ENCODE results near the gene MIEF2.

The MIEF2 gene

DNA sequence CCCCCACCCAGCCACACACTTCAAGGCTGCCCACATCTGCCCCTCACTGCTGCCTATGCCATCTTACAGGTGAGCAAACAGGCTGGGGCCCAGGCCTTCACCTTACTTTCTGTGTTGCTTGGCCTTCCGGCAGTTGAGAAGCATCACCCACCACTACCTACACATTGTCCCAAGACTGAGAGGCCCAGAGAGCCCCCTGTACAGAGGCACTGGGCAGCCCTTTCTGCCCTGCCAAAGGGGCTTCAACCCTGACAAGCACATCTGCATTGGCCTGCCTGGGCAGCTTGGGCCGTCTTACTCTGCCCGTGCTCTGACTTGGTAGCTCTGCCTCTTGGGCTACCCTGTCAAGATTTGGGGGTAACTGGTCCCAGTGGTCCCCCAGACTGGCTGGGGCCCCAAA, 1.2 kb downstream of the MIEF2 start:
- TF ChIP-seq SIN3A (IDR thresholded peaks at IDR 0.05; ENCODE audit: borderline replicate concordance, insufficient read depth, low read length) (no peak), POLR2AphosphoS5 (IDR thresholded peaks at IDR 0.05; ENCODE audit: low read depth, low read length) (no peak), TAF1 (IDR thresholded peaks at IDR 0.05; ENCODE audit: borderline replicate concordance, insufficient read depth, low read length) (no peak), FOXP2 (optimal IDR thresholded peaks at IDR 0.05; ENCODE audit: borderline replicate concordance, extremely low read depth, extremely low read length, insufficient read depth) (no peak)
- TF ChIP-seq, protein P1, sequence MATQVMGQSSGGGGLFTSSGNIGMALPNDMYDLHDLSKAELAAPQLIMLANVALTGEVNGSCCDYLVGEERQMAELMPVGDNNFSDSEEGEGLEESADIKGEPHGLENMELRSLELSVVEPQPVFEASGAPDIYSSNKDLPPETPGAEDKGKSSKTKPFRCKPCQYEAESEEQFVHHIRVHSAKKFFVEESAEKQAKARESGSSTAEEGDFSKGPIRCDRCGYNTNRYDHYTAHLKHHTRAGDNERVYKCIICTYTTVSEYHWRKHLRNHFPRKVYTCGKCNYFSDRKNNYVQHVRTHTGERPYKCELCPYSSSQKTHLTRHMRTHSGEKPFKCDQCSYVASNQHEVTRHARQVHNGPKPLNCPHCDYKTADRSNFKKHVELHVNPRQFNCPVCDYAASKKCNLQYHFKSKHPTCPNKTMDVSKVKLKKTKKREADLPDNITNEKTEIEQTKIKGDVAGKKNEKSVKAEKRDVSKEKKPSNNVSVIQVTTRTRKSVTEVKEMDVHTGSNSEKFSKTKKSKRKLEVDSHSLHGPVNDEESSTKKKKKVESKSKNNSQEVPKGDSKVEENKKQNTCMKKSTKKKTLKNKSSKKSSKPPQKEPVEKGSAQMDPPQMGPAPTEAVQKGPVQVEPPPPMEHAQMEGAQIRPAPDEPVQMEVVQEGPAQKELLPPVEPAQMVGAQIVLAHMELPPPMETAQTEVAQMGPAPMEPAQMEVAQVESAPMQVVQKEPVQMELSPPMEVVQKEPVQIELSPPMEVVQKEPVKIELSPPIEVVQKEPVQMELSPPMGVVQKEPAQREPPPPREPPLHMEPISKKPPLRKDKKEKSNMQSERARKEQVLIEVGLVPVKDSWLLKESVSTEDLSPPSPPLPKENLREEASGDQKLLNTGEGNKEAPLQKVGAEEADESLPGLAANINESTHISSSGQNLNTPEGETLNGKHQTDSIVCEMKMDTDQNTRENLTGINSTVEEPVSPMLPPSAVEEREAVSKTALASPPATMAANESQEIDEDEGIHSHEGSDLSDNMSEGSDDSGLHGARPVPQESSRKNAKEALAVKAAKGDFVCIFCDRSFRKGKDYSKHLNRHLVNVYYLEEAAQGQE (IDR thresholded peaks at IDR 0.05; ENCODE audit: insufficient read depth in 1 of 2, low read depth in 2 of 2, low read length in 2 of 2) = no peak

DNA sequence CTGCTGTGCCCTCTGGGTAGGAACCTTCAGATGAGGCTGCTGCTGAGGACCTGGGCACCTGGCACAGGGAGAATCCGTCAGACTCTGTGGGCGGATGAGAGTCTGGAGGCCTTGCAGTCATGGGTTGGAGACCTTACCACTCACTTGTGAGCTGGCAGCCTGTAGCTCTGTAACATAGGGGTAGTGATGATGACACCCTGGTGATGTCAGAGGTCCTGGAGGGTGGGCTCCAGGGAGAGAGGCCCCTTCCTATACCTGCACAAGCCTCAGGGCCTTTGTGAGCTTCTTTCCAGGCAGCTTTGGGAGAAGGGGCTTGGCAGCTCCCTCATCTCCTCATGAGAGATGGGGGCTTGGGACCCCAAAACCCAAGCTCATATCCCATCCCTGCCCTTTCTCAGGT, 1.6 kb downstream of the MIEF2 start:
- TF ChIP-seq FOXP2 (optimal IDR thresholded peaks at IDR 0.05; ENCODE audit: borderline replicate concordance, extremely low read depth, extremely low read length, insufficient read depth) (no peak), SIN3A (IDR thresholded peaks at IDR 0.05; ENCODE audit: borderline replicate concordance, insufficient read depth, low read length) (no peak), POLR2AphosphoS5 (IDR thresholded peaks at IDR 0.05; ENCODE audit: low read depth, low read length) (no peak), TAF1 (IDR thresholded peaks at IDR 0.05; ENCODE audit: borderline replicate concordance, insufficient read depth, low read length) (no peak)
- TF ChIP-seq, protein P1 (IDR thresholded peaks at IDR 0.05; ENCODE audit: insufficient read depth in 1 of 2, low read depth in 2 of 2, low read length in 2 of 2) = no peak

DNA sequence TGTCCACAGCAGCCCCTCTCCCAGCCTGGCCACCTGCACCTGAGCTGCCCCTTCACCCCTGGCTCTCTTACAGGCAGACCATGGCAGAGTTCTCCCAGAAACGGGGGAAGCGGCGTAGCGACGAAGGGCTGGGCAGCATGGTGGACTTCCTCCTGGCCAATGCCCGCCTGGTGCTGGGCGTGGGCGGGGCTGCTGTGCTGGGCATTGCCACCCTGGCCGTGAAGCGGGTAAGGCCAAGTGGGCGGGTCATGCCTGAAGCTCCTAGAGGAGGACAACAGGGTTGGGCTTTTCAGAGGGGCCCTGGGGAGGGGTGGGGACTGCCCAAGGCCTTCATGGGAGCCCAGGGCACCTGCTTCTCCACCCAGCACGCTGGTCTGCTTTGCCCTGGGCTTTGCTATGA, 2.2 kb downstream of the MIEF2 start:
- TF ChIP-seq FOXP2 (optimal IDR thresholded peaks at IDR 0.05; ENCODE audit: borderline replicate concordance, extremely low read depth, extremely low read length, insufficient read depth) (no peak), SIN3A (IDR thresholded peaks at IDR 0.05; ENCODE audit: borderline replicate concordance, insufficient read depth, low read length) (no peak), POLR2AphosphoS5 (IDR thresholded peaks at IDR 0.05; ENCODE audit: low read depth, low read length) (no peak), TAF1 (IDR thresholded peaks at IDR 0.05; ENCODE audit: borderline replicate concordance, insufficient read depth, low read length) (no peak)
- TF ChIP-seq, protein P1 (IDR thresholded peaks at IDR 0.05; ENCODE audit: insufficient read depth in 1 of 2, low read depth in 2 of 2, low read length in 2 of 2) = no peak

GRCh38 chr17:18263885-18264682, 3.6 kb downstream of the MIEF2 start:
- TF ChIP-seq TAF1 (IDR thresholded peaks at IDR 0.05; ENCODE audit: borderline replicate concordance, insufficient read depth, low read length) (no peak), POLR2AphosphoS5 (IDR thresholded peaks at IDR 0.05; ENCODE audit: low read depth, low read length) (no peak), SIN3A (IDR thresholded peaks at IDR 0.05; ENCODE audit: borderline replicate concordance, insufficient read depth, low read length) (no peak), FOXP2 (optimal IDR thresholded peaks at IDR 0.05; ENCODE audit: borderline replicate concordance, extremely low read depth, extremely low read length, insufficient read depth) (no peak)
- TF ChIP-seq, protein P1 (IDR thresholded peaks at IDR 0.05; ENCODE audit: insufficient read depth in 1 of 2, low read depth in 2 of 2, low read length in 2 of 2) = no peak
